GM12878 (cell line): ENCODE results near the gene MAP1LC3B. TPM values are rescaled to one million over a fixed set of nuclear protein-coding genes. Genes with fewer than 3 reads are reported as not detected.

Experiments used
- CBFB ChIP-seq: IDR thresholded peaks from 2 replicates; pipeline ENCODE4 v1.6.1; 2016; ENCODE audit warnings: antibody characterized with exemption, low read depth
- FOXM1 ChIP-seq: IDR thresholded peaks from 2 replicates; pipeline ENCODE4 v1.6.1; 2012; ENCODE audit warnings: low read depth, mild to moderate bottlenecking, inconsistent platforms, low read length, moderate library complexity
- NR2F1 ChIP-seq: fragments of 450-650 bp; conservative IDR thresholded peaks from 2 replicates; pipeline ENCODE4 v1.6.1; 2017; ENCODE audit warnings: mild to moderate bottlenecking
- RAD51 ChIP-seq: fragments of 450-650 bp; IDR thresholded peaks from 2 replicates; pipeline ENCODE4 v1.6.1; 2016; ENCODE audit warnings: moderate library complexity, mild to moderate bottlenecking, inconsistent platforms
- REST ChIP-seq: IDR thresholded peaks from 2 replicates; pipeline ENCODE4 v1.6.1; 2012; ENCODE audit warnings: mild to moderate bottlenecking, low read depth, low read length
- ZNF592 ChIP-seq: fragments of 450-650 bp; IDR thresholded peaks from 2 replicates; pipeline ENCODE4 v1.6.1; 2017; ENCODE audit warnings: mild to moderate bottlenecking, moderate library complexity
- ZZZ3 ChIP-seq: IDR thresholded peaks from 2 replicates; pipeline ENCODE4 v1.6.1; 2011; ENCODE audit warnings: low read depth; ENCODE audit not compliant: control insufficient read depth, insufficient read length
- polyA plus RNA-seq, 11 experiments: library from polyadenylated mRNA; depleted of rRNA in 4 of 11; unstranded in 6 of 11; stranded (reverse) in 5 of 11; fragments of >200 nt; fragmentation: Nextera tagmentation in 4 of 11; fragmentation: Illumina TruSeq in 1 of 11; extraction: Ambion mirVana in 4 of 11; extraction: Trizol in 1 of 11; gene quantifications; 1 replicate in 1 of 11; 2 replicates in 10 of 11; pipeline versions ENCODE4 v1.2.1 to v1.2.3, GENCODE V29; 2011 to 2016; ENCODE audit warnings: inconsistent platforms in 2 of 11, missing spikeins in 2 of 11, low read depth in 1 of 11
- total RNA-seq, 4 experiments: library from RNA; depleted of rRNA in 3 of 4; stranded (reverse); fragments of >200 nt in 3 of 4; fragmentation: Illumina TruSeq in 1 of 4; extraction: Trizol in 1 of 4; gene quantifications; 2 replicates each; pipeline versions ENCODE4 v1.2.1 to v1.2.3, GENCODE V29; 2013 to 2021

MAP1LC3B gene
- total and polyA plus RNA-seq, 10 of the 15 experiments (the other 5 are each of a cell fraction or from before 2014, with no cell fraction given) = 6.1 to 42.8 (median 13.7) TPM

GRCh38 chr16:87342978-87343752 lies 49.0 kb upstream of the MAP1LC3B start (continued):
- TF ChIP-seq ZNF592 (no peak), CBFB (no peak), REST (no peak), FOXM1 (no peak), RAD51 (no peak), ZZZ3 (no peak), NR2F1 (no peak)
